ENCODE measurements around the gene PHLDB3. TPM values are rescaled to one million over a fixed set of nuclear protein-coding genes. Genes with fewer than 3 reads are reported as not detected.

Gene PHLDB3
- total and polyA plus RNA-seq, 2 of the 4 experiments (the other 2 are of a cell fraction) = 2.9 to 10.6 TPM

DNA sequence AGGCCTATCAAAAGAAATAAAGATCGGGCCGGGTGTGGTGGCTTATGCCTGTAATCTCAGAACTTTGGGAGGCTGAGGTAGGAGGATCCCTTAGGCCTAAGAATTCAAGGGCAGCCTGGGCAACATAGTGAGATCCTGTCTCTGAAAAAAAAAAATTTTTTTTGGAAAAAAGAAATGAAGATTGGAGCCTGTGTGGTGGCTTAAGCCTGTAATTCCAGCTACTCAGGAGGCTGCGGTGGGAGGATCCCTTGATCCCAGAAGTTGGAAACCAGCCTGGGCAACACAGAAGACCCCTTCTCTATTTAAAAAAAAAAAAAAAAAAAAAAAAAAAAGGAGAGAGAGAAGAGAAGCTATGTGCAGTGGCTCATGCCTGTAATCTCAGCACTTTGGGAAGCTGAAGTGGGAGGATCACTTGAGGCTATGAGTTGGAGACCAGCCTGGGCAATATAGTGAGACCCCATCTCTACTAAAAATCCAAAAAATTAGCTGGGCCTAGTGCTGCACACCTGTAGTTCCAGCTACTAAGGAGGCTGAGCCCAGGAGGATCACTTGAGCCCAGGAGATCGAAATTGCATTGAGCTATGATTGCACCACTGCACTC, 24.5 kb downstream of the PHLDB3 start:
- Histone ChIP-seq H4K8ac (ENCODE audit: low read depth in 2 of 2, low read length in 2 of 2) (no peak overlapping the region), H3K9ac (ENCODE audit: low read depth, low read length) (no peak overlapping the region), H3K18ac (ENCODE audit: low read depth, low read length) (no peak overlapping the region), H4K91ac (ENCODE audit: insufficient read depth, low read depth, low read length) (no peak overlapping the region), H3K4me3 (ENCODE audit: insufficient read depth, low read depth, low read length) (no peak overlapping the region), H2AK9ac (replicated peaks; ENCODE audit: low read depth, low read length, poor library complexity) (no peak overlapping the region), H4K20me1 (ENCODE audit: insufficient read depth, low read length) (peaks cover 3% of the 10 kb centered on the region), H2AFZ (replicated peaks; ENCODE audit: low read length, poor library complexity) (no peak overlapping the region), H3K14ac (replicated peaks; ENCODE audit: low read depth, low read length) (no peak overlapping the region), H3K56ac (ENCODE audit: extremely low read depth, insufficient read depth, low read length) (no peak overlapping the region), H3K36me3 (ENCODE audit: control insufficient read depth, insufficient read depth, low read length) (peaks cover 7% of the 10 kb centered on the region), H2BK15ac (ENCODE audit: low read depth, low read length) (no peak overlapping the region; the same call in 2 of the 3 replicates), H4K5ac (ENCODE audit: low read depth, low read length) (no peak overlapping the region), H3K27ac (ENCODE audit: insufficient read depth, low read length) (no peak overlapping the region), H3K23ac (ENCODE audit: low read depth, low read length) (no peak overlapping the region), H3K79me1 (ENCODE audit: low read depth in 1 of 2, low read length in 2 of 2) (no peaks in the 10 kb centered on the region; a peak in 1 of 4 replicates), H3K9me3 (ENCODE audit: control insufficient read depth, insufficient read depth, low read length) (no peaks in the 10 kb centered on the region), H2BK20ac (ENCODE audit: low read depth, low read length) (no peak overlapping the region), H3K9me1 (ENCODE audit: insufficient read depth, low read length) (peaks cover 13% of the 10 kb centered on the region), H3K4ac (ENCODE audit: low read depth, low read length) (0 out of 2 replicates have a peak overlapping the region, but pooled peaks have one; percentile 29), H3K4me2 (ENCODE audit: low read depth, low read length) (no peak overlapping the region), H3K27me3 (ENCODE audit: control insufficient read depth, insufficient read depth, low read length) (no peaks in the 10 kb centered on the region), H2BK5ac (ENCODE audit: low read depth, low read length, poor library complexity, severe bottlenecking) (no peak overlapping the region), H3K4me1 (ENCODE audit: control insufficient read depth, insufficient read depth, low read length) (peaks cover 7% of the 10 kb centered on the region), H2AK5ac (ENCODE audit: low read depth, low read length) (no peak overlapping the region), H2BK120ac (ENCODE audit: low read depth, low read length) (peak overlapping the region; percentile 17; the same call in 1 of the 2 replicates)
- CTCF ChIA-PET = interaction anchor here (0.6 to 0.9 kb wide), 3 partner anchors 33 to 1027 kb away, joined by 3 to 4 read pairs (median 3); no protein-coding TSS in a partner anchor
- TF ChIP-seq FOS (IDR thresholded peaks at IDR 0.05; ENCODE audit: low read depth, low read length) (no peak), MAFK (IDR thresholded peaks at IDR 0.05; ENCODE audit: low read depth, low read length) (no peak), CEBPB (IDR thresholded peaks at IDR 0.05; ENCODE audit: low read depth, low read length) (no peak), CHD1 (IDR thresholded peaks at IDR 0.05; ENCODE audit: low read depth, low read length) (no peak), RAD21 (IDR thresholded peaks at IDR 0.05; ENCODE audit: low read length) (no peak), MAZ (IDR thresholded peaks at IDR 0.05; ENCODE audit: borderline replicate concordance, low read depth, low read length) (no peak), CTCF (conservative IDR thresholded peaks at IDR 0.05; ENCODE audit: low read depth, low read length) (no peak), RCOR1 (IDR thresholded peaks at IDR 0.05; ENCODE audit: insufficient replicate concordance, low read length) (no peak), POLR2A (IDR thresholded peaks at IDR 0.05; ENCODE audit: low read depth, low read length) (no peak), BHLHE40 (IDR thresholded peaks at IDR 0.05; ENCODE audit: low read depth, low read length) (no peak)
- dilution Hi-C loops (cut with HindIII; ENCODE audit: low sequenced_read_pairs, unreplicated experiment) (no loop called here), intact Hi-C loops (cut with micrococcal nuclease) (no loop called here), in situ Hi-C loops (cut with MboI; ENCODE audit: low sequenced_read_pairs) (no loop called here)
- POLR2A ChIA-PET (ENCODE audit: unreplicated experiment) = interaction anchor here (0.6 kb wide), 3 partner anchors 16 to 57 kb away, joined by 4 to 9 read pairs (median 4); no protein-coding TSS in a partner anchor
- no TSS peak for BruUV-seq (replicated peaks)
- no peak for ATAC-seq (ENCODE audit: low read depth)
- no peak for DNase-seq
- no CpG with 5 or more reads among the region's 4 CpGs for WGBS, 2 experiments (ENCODE audit: extremely low coverage in 2 of 2, insufficient read length in 1 of 2)
